Neural cell (in vitro differentiated cells): Measurements from ENCODE around the gene ASMT. TPM values are rescaled to one million over a fixed set of nuclear protein-coding genes. Genes with fewer than 3 reads are reported as not detected.

ENCODE experiments used
- H2AFZ ChIP-seq: fragments of 200-600, 300-800 bp; sonication (generic), shearing (Covaris generic); 2 replicates; pipeline ENCODE4 v1.6.0; 2014; ENCODE audit warnings: low read depth, mild to moderate bottlenecking, antibody characterized with exemption, low read length, moderate library complexity
- H3F3A ChIP-seq: fragments of 200-600 bp; shearing (Covaris generic); 2 replicates; pipeline ENCODE4 v1.6.1; 2016; ENCODE audit warnings: mild to moderate bottlenecking, moderate library complexity, mixed read lengths, antibody characterized with exemption, low read length; ENCODE audit not compliant: insufficient read depth, poor library complexity, severe bottlenecking
- H3K27ac ChIP-seq: fragments of 200-600, 300-800 bp; sonication (generic), shearing (Covaris generic); 2 replicates; pipeline ENCODE4 v1.5.1; 2014; ENCODE audit warnings: mild to moderate bottlenecking, low read length, moderate library complexity
- H3K27me3 ChIP-seq: fragments of 300-800, 200-600 bp; sonication (generic), shearing (Covaris generic); 2 replicates; pipeline ENCODE4 v1.6.0; 2014; ENCODE audit warnings: mild to moderate bottlenecking, low read depth, low read length, moderate library complexity; ENCODE audit not compliant: insufficient read depth
- H3K36me3 ChIP-seq: fragments of 300-800, 200-600 bp; sonication (generic), shearing (Covaris generic); 2 replicates; pipeline ENCODE4 v1.5.1; 2014; ENCODE audit warnings: mild to moderate bottlenecking, antibody characterized with exemption, low read length, moderate library complexity; ENCODE audit not compliant: insufficient read depth
- H3K4me2 ChIP-seq: fragments of 300-800, 200-600 bp; sonication (generic), shearing (Covaris generic); 2 replicates; pipeline ENCODE4 v1.6.0; 2014; ENCODE audit warnings: mild to moderate bottlenecking, low read length
- H3K4me3 ChIP-seq: fragments of 300-800, 200-600 bp; sonication (generic), shearing (Covaris generic); 2 replicates; pipeline ENCODE4 v1.5.1; 2014; ENCODE audit warnings: mild to moderate bottlenecking, low read length, moderate library complexity
- H3K79me2 ChIP-seq: fragments of 200-600 bp; shearing (Covaris generic); replicated peaks from 2 replicates; pipeline ENCODE4 v1.6.0; 2014; ENCODE audit warnings: mild to moderate bottlenecking, low read length, moderate library complexity; ENCODE audit not compliant: insufficient read depth
- H3K9ac ChIP-seq: fragments of 300-800, 200-600 bp; sonication (generic), shearing (Covaris generic); 2 replicates; pipeline ENCODE4 v1.6.1; 2016; ENCODE audit warnings: mild to moderate bottlenecking, low read length, mixed read lengths
- H3K9me2 ChIP-seq: fragments of 200-600 bp; shearing (Covaris generic); 2 replicates; pipeline ENCODE4 v1.6.1; 2016; ENCODE audit warnings: mild to moderate bottlenecking, low read length, mixed read lengths; ENCODE audit not compliant: insufficient read depth
- H3K9me3 ChIP-seq: fragments of 200-600, 300-800 bp; sonication (generic), shearing (Covaris generic); 2 replicates; pipeline ENCODE4 v1.6.1; 2016; ENCODE audit warnings: mild to moderate bottlenecking, mixed run types, low read length, moderate library complexity, mixed read lengths
- H4K20me1 ChIP-seq: fragments of 200-600 bp; shearing (Covaris generic); 2 replicates; pipeline ENCODE4 v1.6.1; 2016; ENCODE audit warnings: mild to moderate bottlenecking, mixed run types; ENCODE audit not compliant: insufficient read depth
- EP300 ChIP-seq: fragments of 450-650 bp; conservative IDR thresholded peaks from 2 replicates; pipeline ENCODE4 v1.6.1; 2014; ENCODE audit warnings: antibody characterized with exemption, mild to moderate bottlenecking, moderate library complexity; ENCODE audit not compliant: poor library complexity, severe bottlenecking
- POLR2AphosphoS5 ChIP-seq: IDR thresholded peaks from 2 replicates; pipeline ENCODE4 v1.6.1; 2012
- RAD21 ChIP-seq: fragments of 450-650 bp; conservative IDR thresholded peaks from 2 replicates; pipeline ENCODE4 v1.6.1; 2014; ENCODE audit warnings: antibody characterized with exemption, mild to moderate bottlenecking, moderate library complexity
- SMC3 ChIP-seq: fragments of 450-650 bp; conservative IDR thresholded peaks from 2 replicates; pipeline ENCODE4 v1.6.1; 2014; ENCODE audit warnings: antibody characterized with exemption, mild to moderate bottlenecking, moderate library complexity; ENCODE audit not compliant: poor library complexity
- TAF1 ChIP-seq: IDR thresholded peaks from 2 replicates; pipeline ENCODE4 v1.6.1; 2012; ENCODE audit warnings: low read depth
- polyA plus RNA-seq: library from polyadenylated mRNA; depleted of rRNA; stranded (reverse); fragments of >200 nt; gene quantifications from 2 replicates; pipeline ENCODE4 v1.2.3, GENCODE V29; 2014
- TF ChIP-seq, protein P1 (sequence below): fragments of 450-650 bp; IDR thresholded peaks from 2 replicates; pipeline ENCODE4 v1.5.1; 2014; ENCODE audit warnings: antibody characterized with exemption, mild to moderate bottlenecking, moderate library complexity; ENCODE audit not compliant: poor library complexity, severe bottlenecking
- TF ChIP-seq, protein P2 (sequence below): IDR thresholded peaks from 2 replicates; pipeline ENCODE4 v1.6.1; 2012; ENCODE audit warnings: borderline replicate concordance

ASMT gene
- polyA plus RNA-seq, 1 donor from 2014 or later: 1.8 TPM

DNA sequence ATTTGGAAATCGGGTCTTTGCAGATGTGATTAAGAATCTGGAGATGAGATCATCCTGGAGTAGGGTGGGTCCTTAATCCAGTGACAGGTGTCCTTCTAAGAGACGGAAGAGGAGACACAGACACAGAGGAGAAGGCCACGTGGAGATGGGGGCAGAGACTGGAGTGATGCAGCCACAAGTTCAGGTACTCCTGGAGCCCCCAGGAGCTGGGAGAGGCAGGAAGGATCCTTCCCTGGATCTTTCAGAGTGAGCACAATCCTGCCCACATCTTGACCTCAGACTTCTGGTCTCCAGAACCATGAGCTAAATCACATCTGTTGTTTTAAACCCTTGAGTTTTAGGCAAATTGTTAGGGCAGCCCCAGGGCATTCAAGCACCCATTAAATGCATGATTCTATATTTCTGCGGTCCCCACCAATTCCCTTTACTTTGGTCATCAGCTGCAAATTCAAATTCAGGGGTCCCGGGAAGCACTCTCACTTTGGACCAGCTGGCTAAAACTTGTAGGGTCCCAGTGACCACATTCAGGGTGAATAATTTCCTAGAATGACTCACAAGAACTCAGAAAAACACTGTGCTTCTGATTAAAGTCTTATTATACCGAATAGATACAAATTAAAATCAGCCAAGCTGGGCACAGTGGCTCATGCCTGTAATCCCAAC, 36.2 kb upstream of the ASMT start:
- H3K4me3 ChIP-seq: no peak overlapping the region
- no peaks in the 10 kb centered on the region for H3K9me3 ChIP-seq
- no peak for TF ChIP-seq POLR2AphosphoS5
- TF ChIP-seq, protein P1, sequence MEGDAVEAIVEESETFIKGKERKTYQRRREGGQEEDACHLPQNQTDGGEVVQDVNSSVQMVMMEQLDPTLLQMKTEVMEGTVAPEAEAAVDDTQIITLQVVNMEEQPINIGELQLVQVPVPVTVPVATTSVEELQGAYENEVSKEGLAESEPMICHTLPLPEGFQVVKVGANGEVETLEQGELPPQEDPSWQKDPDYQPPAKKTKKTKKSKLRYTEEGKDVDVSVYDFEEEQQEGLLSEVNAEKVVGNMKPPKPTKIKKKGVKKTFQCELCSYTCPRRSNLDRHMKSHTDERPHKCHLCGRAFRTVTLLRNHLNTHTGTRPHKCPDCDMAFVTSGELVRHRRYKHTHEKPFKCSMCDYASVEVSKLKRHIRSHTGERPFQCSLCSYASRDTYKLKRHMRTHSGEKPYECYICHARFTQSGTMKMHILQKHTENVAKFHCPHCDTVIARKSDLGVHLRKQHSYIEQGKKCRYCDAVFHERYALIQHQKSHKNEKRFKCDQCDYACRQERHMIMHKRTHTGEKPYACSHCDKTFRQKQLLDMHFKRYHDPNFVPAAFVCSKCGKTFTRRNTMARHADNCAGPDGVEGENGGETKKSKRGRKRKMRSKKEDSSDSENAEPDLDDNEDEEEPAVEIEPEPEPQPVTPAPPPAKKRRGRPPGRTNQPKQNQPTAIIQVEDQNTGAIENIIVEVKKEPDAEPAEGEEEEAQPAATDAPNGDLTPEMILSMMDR: no peak
- TF ChIP-seq TAF1: no peak
- TF ChIP-seq, protein P2, sequence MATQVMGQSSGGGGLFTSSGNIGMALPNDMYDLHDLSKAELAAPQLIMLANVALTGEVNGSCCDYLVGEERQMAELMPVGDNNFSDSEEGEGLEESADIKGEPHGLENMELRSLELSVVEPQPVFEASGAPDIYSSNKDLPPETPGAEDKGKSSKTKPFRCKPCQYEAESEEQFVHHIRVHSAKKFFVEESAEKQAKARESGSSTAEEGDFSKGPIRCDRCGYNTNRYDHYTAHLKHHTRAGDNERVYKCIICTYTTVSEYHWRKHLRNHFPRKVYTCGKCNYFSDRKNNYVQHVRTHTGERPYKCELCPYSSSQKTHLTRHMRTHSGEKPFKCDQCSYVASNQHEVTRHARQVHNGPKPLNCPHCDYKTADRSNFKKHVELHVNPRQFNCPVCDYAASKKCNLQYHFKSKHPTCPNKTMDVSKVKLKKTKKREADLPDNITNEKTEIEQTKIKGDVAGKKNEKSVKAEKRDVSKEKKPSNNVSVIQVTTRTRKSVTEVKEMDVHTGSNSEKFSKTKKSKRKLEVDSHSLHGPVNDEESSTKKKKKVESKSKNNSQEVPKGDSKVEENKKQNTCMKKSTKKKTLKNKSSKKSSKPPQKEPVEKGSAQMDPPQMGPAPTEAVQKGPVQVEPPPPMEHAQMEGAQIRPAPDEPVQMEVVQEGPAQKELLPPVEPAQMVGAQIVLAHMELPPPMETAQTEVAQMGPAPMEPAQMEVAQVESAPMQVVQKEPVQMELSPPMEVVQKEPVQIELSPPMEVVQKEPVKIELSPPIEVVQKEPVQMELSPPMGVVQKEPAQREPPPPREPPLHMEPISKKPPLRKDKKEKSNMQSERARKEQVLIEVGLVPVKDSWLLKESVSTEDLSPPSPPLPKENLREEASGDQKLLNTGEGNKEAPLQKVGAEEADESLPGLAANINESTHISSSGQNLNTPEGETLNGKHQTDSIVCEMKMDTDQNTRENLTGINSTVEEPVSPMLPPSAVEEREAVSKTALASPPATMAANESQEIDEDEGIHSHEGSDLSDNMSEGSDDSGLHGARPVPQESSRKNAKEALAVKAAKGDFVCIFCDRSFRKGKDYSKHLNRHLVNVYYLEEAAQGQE: no peak
- no peak for TF ChIP-seq SMC3
- H3K27me3 ChIP-seq: no peaks in the 10 kb centered on the region
- H4K20me1 ChIP-seq: no peaks in the 10 kb centered on the region
- no peaks in the 10 kb centered on the region for H3F3A ChIP-seq
- H3K4me2 ChIP-seq: no peak overlapping the region
- no peak overlapping the region for H3K9ac ChIP-seq
- no peak overlapping the region for H2AFZ ChIP-seq
- H3K79me2 ChIP-seq: no peaks in the 10 kb centered on the region
- H3K9me2 ChIP-seq: no peaks in the 10 kb centered on the region
- no peaks in the 10 kb centered on the region for H3K36me3 ChIP-seq
- H3K27ac ChIP-seq: no peak overlapping the region

DNA sequence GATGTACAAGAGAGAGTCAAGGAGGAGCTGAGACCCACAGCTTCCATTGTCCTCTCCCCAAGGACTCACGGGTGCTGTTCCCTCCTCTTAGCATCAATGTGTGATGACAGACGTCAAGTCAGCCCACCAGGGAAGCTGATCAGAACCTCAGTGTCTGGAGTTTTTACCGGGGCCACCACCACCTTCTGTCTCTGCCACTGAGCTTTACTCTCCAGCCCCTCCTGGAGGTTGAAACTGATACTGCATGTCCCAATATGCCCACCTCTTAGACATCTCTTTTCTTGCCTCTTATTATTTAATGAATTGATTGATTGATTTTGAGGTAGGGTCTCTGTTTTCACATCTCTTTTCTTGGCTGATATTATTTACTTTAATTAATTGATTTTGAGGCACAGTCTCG, 33.7 kb upstream of the ASMT start:
- no peaks in the 10 kb centered on the region for H3K27me3 ChIP-seq
- no peaks in the 10 kb centered on the region for H3F3A ChIP-seq
- H3K4me2 ChIP-seq: no peak overlapping the region
- no peak for TF ChIP-seq RAD21
- TF ChIP-seq, protein P1: peak; percentile 25
- TF ChIP-seq EP300: no peak
- no peaks in the 10 kb centered on the region for H3K79me2 ChIP-seq
- H2AFZ ChIP-seq: no peak overlapping the region
- H4K20me1 ChIP-seq: no peaks in the 10 kb centered on the region
- no peaks in the 10 kb centered on the region for H3K9me3 ChIP-seq
- H3K9ac ChIP-seq: no peak overlapping the region
- no peak overlapping the region for H3K27ac ChIP-seq
- H3K36me3 ChIP-seq: no peaks in the 10 kb centered on the region
- H3K4me3 ChIP-seq: no peak overlapping the region
- no peaks in the 10 kb centered on the region for H3K9me2 ChIP-seq
